HuH-7.5 (cell line): ENCODE results near the gene TPBG.

ENCODE experiments used
- DNase-seq: peaks from one replicate; pipeline ENCODE4 v3.0.0; 2011; ENCODE audit warnings: low spot score

Gene TPBG

GRCh38 chr6:82363428-82364086 is at the start of gene TPBG:
Gene TPBG (plus strand): TSS chr6:82363817. CDS start chr6:82364962, 1,145 bp downstream.
- peak; percentile 68 for DNase-seq

GRCh38 chr6:82322386-82322785 is 41.2 kb upstream of the TPBG start:
- no peak for DNase-seq

- no peak for DNase-seq
Observed at GRCh38 chr6:82329766-82330165, 33.9 kb upstream of the TPBG start.

- DNase-seq = no peak
Observed at GRCh38 chr6:82330171-82330804, 33.3 kb upstream of the TPBG start.

GRCh38 chr6:82331031-82331773 is 32.4 kb upstream of the TPBG start:
- no peak for DNase-seq

- no peak for DNase-seq
Observed at GRCh38 chr6:82333781-82334180, 29.8 kb upstream of the TPBG start.

- no peak for DNase-seq
Observed at GRCh38 chr6:82337688-82338257, 25.8 kb upstream of the TPBG start.

- DNase-seq = no peak
Observed at GRCh38 chr6:82348130-82348529, 15.5 kb upstream of the TPBG start.

GRCh38 chr6:82353848-82354247 is 9.8 kb upstream of the TPBG start:
- DNase-seq = no peak

GRCh38 chr6:82360552-82360951 is 3.1 kb upstream of the TPBG start:
- no peak for DNase-seq

GRCh38 chr6:82361631-82362030 is 2.0 kb upstream of the TPBG start:
- no peak for DNase-seq

- DNase-seq = no peak
Observed at GRCh38 chr6:82362144-82362543, 1.5 kb upstream of the TPBG start.

- no peak for DNase-seq
Observed at GRCh38 chr6:82362878-82363427, 664 bp upstream of the TPBG start.

GRCh38 chr6:82364087-82365015 is 734 bp downstream of the TPBG start:
- peak; percentile 72 for DNase-seq

- no peak for DNase-seq
Observed at GRCh38 chr6:82365016-82365795, 1.6 kb downstream of the TPBG start.

GRCh38 chr6:82367704-82368103 is 4.1 kb downstream of the TPBG start:
- no peak for DNase-seq

GRCh38 chr6:82370788-82371187 is 7.2 kb downstream of the TPBG start:
- no peak for DNase-seq

- DNase-seq = no peak
Observed at GRCh38 chr6:82371799-82372546, 8.4 kb downstream of the TPBG start.

- DNase-seq = no peak
Observed at GRCh38 chr6:82372656-82373055, 9.0 kb downstream of the TPBG start.

- DNase-seq = no peak
Observed at GRCh38 chr6:82374516-82374915, 10.9 kb downstream of the TPBG start.
